ENCODE results near the gene SPP1. TPM values are rescaled to one million over a fixed set of nuclear protein-coding genes. Genes with fewer than 3 reads are reported as not detected.

Gene SPP1
- total RNA-seq, 4 donors from 2014 or later: 5.6 to 37.8 (median 10.3) TPM

GRCh38 chr4:88009871-88010270 is 34.4 kb downstream of the SPP1 start:
- Histone ChIP-seq H3K4me3 (peak overlapping the region; percentile 94 to 99), H3K4me1 (peaks cover 7 to 84% (median 10%) of the 10 kb centered on the region in 3 donors), H3K36me3 (no peaks in the 10 kb centered on the region), H3K9me3 (no peaks in the 10 kb centered on the region), H3K27ac (peak overlapping the region in 2 of 4 donors; percentile 50 to 57), H3K27me3 (no peaks in the 10 kb centered on the region)
- WGBS, 2 donors (ENCODE audit: low coverage in 1 of 2): 53 to 59% methylated on average over 4 to 5 of the region's 5 CpGs
- TF ChIP-seq EP300 (IDR thresholded peaks at IDR 0.05) (no peak), POLR2AphosphoS5 (IDR thresholded peaks at IDR 0.05) (no peak)
- no peak for ATAC-seq

DNA sequence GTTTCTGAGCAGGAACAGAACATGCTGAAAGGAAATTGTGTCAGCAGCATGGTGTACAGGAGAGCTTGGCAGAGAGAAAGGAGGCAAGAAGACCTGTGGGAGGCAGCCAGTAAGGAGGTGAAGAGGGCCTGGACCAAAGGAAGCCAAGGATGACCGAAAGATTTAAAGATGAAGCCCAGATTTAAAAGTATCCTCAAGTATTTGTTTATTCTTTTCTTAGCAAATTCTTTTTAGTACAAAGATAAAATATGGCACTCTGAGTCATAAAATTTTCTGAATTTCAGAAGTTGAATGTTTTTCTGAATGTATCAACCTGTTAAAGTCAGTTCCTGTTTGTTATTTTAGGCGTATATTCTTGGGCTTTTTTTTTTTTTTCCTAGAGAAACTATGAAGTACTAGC is 35.5 kb downstream of the SPP1 start:
- ATAC-seq: no peak
- Histone ChIP-seq H3K4me3 (peak overlapping the region in 1 of 2 donors; percentile 99), H3K27me3 (no peaks in the 10 kb centered on the region), H3K27ac (peak overlapping the region in 3 of 4 donors; percentile 21 to 57 (median 50)), H3K9me3 (no peaks in the 10 kb centered on the region), H3K36me3 (no peaks in the 10 kb centered on the region), H3K4me1 (peaks cover 13 to 85% (median 18%) of the 10 kb centered on the region in 3 donors)
- 17 to 32% methylated on average over 2 of the region's 2 CpGs for WGBS, 2 donors (ENCODE audit: low coverage in 1 of 2)
- no peak for TF ChIP-seq POLR2AphosphoS5 (IDR thresholded peaks at IDR 0.05)
- TF ChIP-seq CTCF (IDR thresholded peaks at IDR 0.05): no peak
- no peak for TF ChIP-seq EP300 (IDR thresholded peaks at IDR 0.05)
- TF ChIP-seq POLR2A (IDR thresholded peaks at IDR 0.05): no peak

DNA sequence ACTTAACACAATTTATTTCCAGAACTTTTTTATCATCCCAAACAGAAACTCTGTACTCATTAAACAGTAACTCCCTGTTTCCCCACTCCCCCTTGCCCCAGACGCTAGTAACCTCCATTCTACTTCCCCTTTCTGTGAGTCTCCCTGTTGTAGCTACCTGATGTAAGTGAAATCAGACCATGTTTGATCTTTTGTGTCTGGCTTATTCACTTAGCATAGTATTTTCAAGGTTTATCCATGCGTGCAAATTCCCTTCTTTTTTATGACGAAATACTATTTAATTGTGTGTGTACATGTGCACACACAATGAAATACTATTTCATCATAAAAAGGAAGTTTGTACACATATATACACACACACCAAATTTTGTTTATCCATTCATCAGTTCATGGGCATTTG is 37.1 kb downstream of the SPP1 start:
- no peak for TF ChIP-seq POLR2A (IDR thresholded peaks at IDR 0.05)
- no peak for TF ChIP-seq CTCF (IDR thresholded peaks at IDR 0.05)
- no peak for TF ChIP-seq EP300 (IDR thresholded peaks at IDR 0.05)
- no peak for TF ChIP-seq POLR2AphosphoS5 (IDR thresholded peaks at IDR 0.05)
- no peak overlapping the region for H3K27ac ChIP-seq
- ATAC-seq: no peak
- H3K36me3 ChIP-seq: no peaks in the 10 kb centered on the region
- H3K27me3 ChIP-seq: no peaks in the 10 kb centered on the region
- no peak overlapping the region for H3K4me3 ChIP-seq
- WGBS, 2 donors (ENCODE audit: low coverage in 1 of 2): 82 to 85% methylated on average over 3 of the region's 3 CpGs
- no peaks in the 10 kb centered on the region for H3K9me3 ChIP-seq
- peaks cover 16 to 92% (median 27%) of the 10 kb centered on the region in 3 donors for H3K4me1 ChIP-seq

- no peak overlapping the region for H3K4me3 ChIP-seq
- TF ChIP-seq EP300 (IDR thresholded peaks at IDR 0.05) (no peak), POLR2AphosphoS5 (IDR thresholded peaks at IDR 0.05) (no peak), POLR2A (IDR thresholded peaks at IDR 0.05) (no peak), CTCF (IDR thresholded peaks at IDR 0.05) (no peak)
- H3K4me1 ChIP-seq: peaks cover 30 to 98% (median 34%) of the 10 kb centered on the region in 3 donors
- peak overlapping the region; percentile 87 to 100 (median 91) for H3K27ac ChIP-seq
- H3K9me3 ChIP-seq: no peaks in the 10 kb centered on the region
- ATAC-seq: no peak
- WGBS, 2 donors (ENCODE audit: low coverage in 1 of 2): 85 to 90% methylated on average over 3 of the region's 3 CpGs
- no peaks in the 10 kb centered on the region for H3K27me3 ChIP-seq
- no peaks in the 10 kb centered on the region for H3K36me3 ChIP-seq
These were observed 38.9 kb downstream of the SPP1 start for GRCh38 chr4:88014386-88014905.

- Histone ChIP-seq H3K4me3 (no peak overlapping the region), H3K9me3 (no peaks in the 10 kb centered on the region), H3K27ac (peak overlapping the region; percentile 87 to 100 (median 91)), H3K27me3 (no peaks in the 10 kb centered on the region), H3K4me1 (peaks cover 28 to 98% (median 33%) of the 10 kb centered on the region in 3 donors), H3K36me3 (peaks cover 0 to 12% of the 10 kb centered on the region in 2 donors)
- ATAC-seq: no peak
- TF ChIP-seq POLR2A (IDR thresholded peaks at IDR 0.05) (no peak), EP300 (IDR thresholded peaks at IDR 0.05) (no peak), POLR2AphosphoS5 (IDR thresholded peaks at IDR 0.05) (no peak), CTCF (IDR thresholded peaks at IDR 0.05) (no peak)
- 43 to 45% methylated on average over 6 to 7 of the region's 10 CpGs for WGBS, 2 donors (ENCODE audit: low coverage in 1 of 2)
These were observed 40.3 kb downstream of the SPP1 start for GRCh38 chr4:88015659-88016295.

Data from gastroesophageal sphincter (tissue), 4 donors.